Lung (tissue), 13 donors: ENCODE data around the gene SLTM. TPM values are rescaled to one million over a fixed set of nuclear protein-coding genes. Genes with fewer than 3 reads are reported as not detected.
"Not testable (repeated sequence)": the region's sequence is repeated elsewhere in the genome, so short reads cannot be mapped to it uniquely, and the experiment has no call there.

Source experiments
- ATAC-seq: fragments of 200-7000 bp; cut with Tn5 transposase; one replicate; pipeline ENCODE4 v1.9.1; 2020; ENCODE audit warnings: moderate number of reproducible peaks; ENCODE audit not compliant: insufficient read depth, low FRiP score
- DNase-seq, 3 donors: peaks; one replicate each; pipeline ENCODE4 v3.0.0-alpha.2; 2013 to 2017
- H3K27ac ChIP-seq, 2 donors: one replicate each; pipeline ENCODE4 v1.5.1; 2013; ENCODE audit warnings: mild to moderate bottlenecking in 2 of 2, moderate library complexity in 2 of 2, control low read depth in 1 of 2, inconsistent platforms in 1 of 2, low read depth in 1 of 2, low read length in 1 of 2
- H3K27me3 ChIP-seq, 3 donors: one replicate each; pipeline ENCODE4 v1.5.1; 2013; ENCODE audit warnings: low read length in 2 of 3; ENCODE audit not compliant: control insufficient read depth in 3 of 3, insufficient read depth in 3 of 3
- H3K36me3 ChIP-seq, 4 donors: one replicate each; pipeline ENCODE4 v1.5.1; 2013; ENCODE audit warnings: low read length in 4 of 4, mild to moderate bottlenecking in 1 of 4, moderate library complexity in 1 of 4; ENCODE audit not compliant: control insufficient read depth in 4 of 4, insufficient read depth in 4 of 4
- H3K4me1 ChIP-seq, 5 donors: one replicate each; pipeline ENCODE4 v1.5.1; 2013; ENCODE audit warnings: low read length in 5 of 5, mild to moderate bottlenecking in 2 of 5, moderate library complexity in 1 of 5; ENCODE audit not compliant: control insufficient read depth in 5 of 5, insufficient read depth in 5 of 5
- H3K4me3 ChIP-seq: one replicate; pipeline ENCODE4 v1.5.1; 2013; ENCODE audit warnings: mild to moderate bottlenecking, control low read depth, moderate library complexity
- H3K9ac ChIP-seq, 2 donors: one replicate each; pipeline ENCODE4 v1.5.1; 2013; ENCODE audit warnings: low read length in 2 of 2, control low read depth in 1 of 2; ENCODE audit not compliant: insufficient read depth in 1 of 2
- H3K9me3 ChIP-seq, 4 donors: one replicate each; pipeline ENCODE4 v1.5.1; 2013; ENCODE audit warnings: low read length in 3 of 4, mild to moderate bottlenecking in 1 of 4, moderate library complexity in 1 of 4; ENCODE audit not compliant: control insufficient read depth in 4 of 4, insufficient read depth in 3 of 4
- CTCF ChIP-seq: IDR thresholded peaks from 2 replicates; pipeline ENCODE4 v1.5.1; 2012; ENCODE audit warnings: mild to moderate bottlenecking; ENCODE audit errors: control extremely low read depth, extremely low read depth
- WGBS, 2 donors: extraction: QIAGEN DNeasy Blood & Tissue Kit; methylation state at CpG; one replicate each; pipeline ENCODE4 v1.1.7; 2013; 5-methylcytosine and 5-hydroxymethylcytosine counted together
- polyA plus RNA-seq, 2 donors: library from polyadenylated mRNA; stranded (reverse); fragments of 200-250 nt; gene quantifications; one replicate each; pipeline ENCODE4 v1.2.1, GENCODE V29; 2013
- small RNA-seq: library from RNA; depleted of rRNA; stranded (forward); fragments of <200 nt; gene quantifications from one replicate; pipeline ENCODE3, GENCODE V24; 2014; ENCODE audit warnings: low replicate concordance
- total RNA-seq, 2 donors: library from RNA; depleted of rRNA in 1 of 2; stranded (reverse); fragments of >200 nt in 1 of 2; gene quantifications; one replicate each; pipeline ENCODE4 v1.2.1, GENCODE V29; 2014 to 2021
- donor health status: control.
- donor health status: control.
- donor health status: Bipolar disorder and iron deficiency.
- donor health status: healthy.
- donor health status: DM: yes; HTN: yes; CAD: no.

SLTM gene
- total and polyA plus RNA-seq, 4 donors = 46.0 to 164 (median 67.4) TPM

- 87 to 98% methylated on average over 1 of the region's 1 CpG for WGBS, 2 donors
- H3K4me3 ChIP-seq = no peak overlapping the region
- TF ChIP-seq CTCF = no peak
Measured at GRCh38 chr15:58839485-58839884, 94.0 kb downstream of the SLTM start.

GRCh38 chr15:58833681-58834426, 99.6 kb downstream of the SLTM start:
- not testable (repeated sequence) for H3K9me3 ChIP-seq, DNase-seq, H3K36me3 ChIP-seq, H3K4me3 ChIP-seq, H3K27me3 ChIP-seq, H3K4me1 ChIP-seq, H3K27ac ChIP-seq, ATAC-seq, H3K9ac ChIP-seq
- 30 to 42% methylated on average over 9 of the region's 9 CpGs for WGBS, 2 donors

More at GRCh38 chr15:58839485-58839884, 94.0 kb downstream of the SLTM start:
- Histone ChIP-seq H3K27me3 (no peaks in the 10 kb centered on the region), H3K4me1 (no peaks in the 10 kb centered on the region), H3K9ac (no peak overlapping the region), H3K27ac (no peak overlapping the region), H3K9me3 (no peaks in the 10 kb centered on the region), H3K36me3 (peaks cover 0 to 3% (median under 1%) of the 10 kb centered on the region in 4 donors)
- DNase-seq (peak in 1 of 3 donors; percentile 9), ATAC-seq (no peak)

GRCh38 chr15:58830556-58830955, 102.9 kb downstream of the SLTM start:
- Histone ChIP-seq H3K27ac (no peak overlapping the region), H3K9me3 (no peaks in the 10 kb centered on the region), H3K9ac (no peak overlapping the region), H3K4me3 (no peak overlapping the region), H3K4me1 (no peaks in the 10 kb centered on the region), H3K36me3 (peaks cover 0 to 6% (median 3%) of the 10 kb centered on the region in 4 donors), H3K27me3 (no peaks in the 10 kb centered on the region)
- WGBS, 2 donors = 78 to 93% methylated on average over 2 of the region's 2 CpGs
- no peak for TF ChIP-seq CTCF
- ATAC-seq (no peak), DNase-seq (no peak)

Small RNA genes lying within 50 kb of the gene (small RNA-seq; reads per million reads assigned to genes)
- not detected for gene ZNF444P1

Other genes starting within 250 kb of the SLTM start
- 100 to 1,000 TPM; 104 to 274 TPM for gene ADAM10, start 184.0 kb downstream of the SLTM start, total RNA-seq
- 10 to 100 TPM in 1 of 2 donors, 1 to 10 TPM in 1; 9.7 to 73.7 TPM for gene ADAM10, start 184.0 kb downstream of the SLTM start, polyA plus RNA-seq
- gene MINDY2, start 162.4 kb downstream of the SLTM start, total RNA-seq = 10 to 100 TPM; 24.6 to 37.9 TPM
- 1 to 10 TPM; 4.1 to 6.1 TPM for gene MINDY2, start 162.4 kb downstream of the SLTM start, polyA plus RNA-seq
- gene RNF111, start 54.0 kb upstream of the SLTM start, total RNA-seq = 10 to 100 TPM; 28.5 to 52.0 TPM
- gene RNF111, start 54.0 kb upstream of the SLTM start, polyA plus RNA-seq = 10 to 100 TPM in 1 of 2 donors, 1 to 10 TPM in 1; 8.7 to 10.5 TPM
- gene CCNB2, start 171.5 kb upstream of the SLTM start, total RNA-seq = 1 to 10 TPM; 2.0 to 5.1 TPM
- 1 to 10 TPM; 1.5 to 2.4 TPM for gene CCNB2, start 171.5 kb upstream of the SLTM start, polyA plus RNA-seq